TTC549 (cell line): ENCODE data around the gene ATP5PO.
A peak's percentile ranks its signal among the peaks of the same experiment; 100 is the strongest.

Experiments
- FAIRE-seq: peaks from 2 replicates; lab custom pipeline; 2012; peaks lifted over from hg19 to GRCh38; lab: Jason Lieb, UNC

Gene ATP5PO

GRCh38 chr21:33915368-33916199 is at the start of gene ATP5PO:
Gene ATP5PO, minus strand, starts transcription at chr21:33915804. Its CDS starts 41 bp downstream, at chr21:33915763.
- peak; percentile 84 for FAIRE-seq

- no peak for FAIRE-seq
Measured at GRCh38 chr21:33964706-33965325, 49.2 kb upstream of the ATP5PO start.

- FAIRE-seq: no peak
Measured at GRCh38 chr21:33963848-33964555, 48.4 kb upstream of the ATP5PO start.

GRCh38 chr21:33962290-33962689 is 46.7 kb upstream of the ATP5PO start:
- no peak for FAIRE-seq

- no peak for FAIRE-seq
Measured at GRCh38 chr21:33961061-33961460, 45.5 kb upstream of the ATP5PO start.

GRCh38 chr21:33959680-33960079 is 44.1 kb upstream of the ATP5PO start:
- FAIRE-seq: no peak

- no peak for FAIRE-seq
Measured at GRCh38 chr21:33954395-33954794, 38.8 kb upstream of the ATP5PO start.

GRCh38 chr21:33951276-33952178 is 35.9 kb upstream of the ATP5PO start:
- FAIRE-seq: no peak

GRCh38 chr21:33950431-33951079 is 35.0 kb upstream of the ATP5PO start:
- peak; percentile 38 for FAIRE-seq

- no peak for FAIRE-seq
Measured at GRCh38 chr21:33949516-33950430, 34.2 kb upstream of the ATP5PO start.

- no peak for FAIRE-seq
Measured at GRCh38 chr21:33948951-33949444, 33.4 kb upstream of the ATP5PO start.

GRCh38 chr21:33948096-33948950 is 32.7 kb upstream of the ATP5PO start:
- no peak for FAIRE-seq

GRCh38 chr21:33947451-33948095 is 32.0 kb upstream of the ATP5PO start:
- peak; percentile 36 for FAIRE-seq

- no peak for FAIRE-seq
Measured at GRCh38 chr21:33945652-33946270, 30.2 kb upstream of the ATP5PO start.

GRCh38 chr21:33944185-33944763 is 28.7 kb upstream of the ATP5PO start:
- FAIRE-seq: no peak

GRCh38 chr21:33943293-33943692 is 27.7 kb upstream of the ATP5PO start:
- no peak for FAIRE-seq

- no peak for FAIRE-seq
Measured at GRCh38 chr21:33942426-33942825, 26.8 kb upstream of the ATP5PO start.

- FAIRE-seq: no peak
Measured at GRCh38 chr21:33940881-33941245, 25.3 kb upstream of the ATP5PO start.
